Esophagus squamous epithelium (tissue), 5 donors: ENCODE results near the gene OSBPL5. TPM values are rescaled to one million over a fixed set of nuclear protein-coding genes. Genes with fewer than 3 reads are reported as not detected.

Source experiments
- DNase-seq: peaks from one replicate; lab custom pipeline; 2025; lab: John Stamatoyannopoulos, UW
- H3K27ac ChIP-seq, 4 donors: fragments of 200-600 bp; sonication (generic); one replicate each; pipeline ENCODE4 v1.5.1; 2016 to 2019; ENCODE audit warnings: mild to moderate bottlenecking in 1 of 4
- H3K27me3 ChIP-seq, 4 donors: fragments of 200-600 bp; sonication (generic); 1 replicate in 3 of 4; 2 replicates in 1 of 4; pipeline versions ENCODE4 v1.5.1 to v1.6.0; 2017 to 2021; ENCODE audit warnings: antibody characterized with exemption in 1 of 4
- H3K36me3 ChIP-seq, 3 donors: fragments of 200-600 bp; sonication (generic); one replicate each; pipeline ENCODE4 v1.5.1; 2016 to 2019
- H3K4me1 ChIP-seq, 3 donors: fragments of 200-600 bp; sonication (generic); one replicate each; pipeline ENCODE4 v1.5.1; 2017 to 2019
- H3K4me3 ChIP-seq, 4 donors: fragments of 200-600 bp; sonication (generic); 1 replicate in 3 of 4; 2 replicates in 1 of 4; pipeline ENCODE4 v1.5.1; 2016 to 2019; ENCODE audit warnings: mild to moderate bottlenecking in 2 of 4, moderate library complexity in 1 of 4
- H3K9me3 ChIP-seq, 3 donors: fragments of 200-600 bp; sonication (generic); one replicate each; pipeline ENCODE4 v1.5.1; 2016 to 2019
- POLR2A ChIP-seq, 4 donors: fragments of 450-650 bp; IDR thresholded peaks; one replicate each; pipeline ENCODE4 v1.6.1; 2017; ENCODE audit warnings: antibody characterized with exemption in 4 of 4, mild to moderate bottlenecking in 4 of 4, moderate library complexity in 3 of 4
- WGBS, 2 donors: methylation state at CpG; one replicate each; pipeline ENCODE4 v1.1.5; 2018; 5-methylcytosine and 5-hydroxymethylcytosine counted together
- intact Hi-C: fragments of 100-400 bp; cut with DNase I; formaldehyde crosslinking; loops from one replicate; pipeline ENCODE4 v1.15.0; 2022
- total RNA-seq, 4 donors: library from RNA; depleted of rRNA; stranded (reverse); fragments of >200 nt; gene quantifications; one replicate each; pipeline ENCODE4 v1.1.0, GENCODE V29; 2016
- TF ChIP-seq, protein P1 (sequence below), 6 experiments: fragments of 450-650 bp in 4 of 6; fragments of 200-600 bp in 2 of 6; sonication (generic) in 2 of 6; IDR thresholded peaks; one replicate each; pipeline ENCODE4 v1.5.1; 2016 to 2019; ENCODE audit warnings: antibody characterized with exemption in 6 of 6, mild to moderate bottlenecking in 4 of 6, moderate library complexity in 4 of 6
- donor health status: DM: yes; HTN: yes; CAD: no.

OSBPL5 gene
- total RNA-seq, 4 donors from 2014 or later, result 11.9 to 30.9 (median 17.9) TPM

DNA sequence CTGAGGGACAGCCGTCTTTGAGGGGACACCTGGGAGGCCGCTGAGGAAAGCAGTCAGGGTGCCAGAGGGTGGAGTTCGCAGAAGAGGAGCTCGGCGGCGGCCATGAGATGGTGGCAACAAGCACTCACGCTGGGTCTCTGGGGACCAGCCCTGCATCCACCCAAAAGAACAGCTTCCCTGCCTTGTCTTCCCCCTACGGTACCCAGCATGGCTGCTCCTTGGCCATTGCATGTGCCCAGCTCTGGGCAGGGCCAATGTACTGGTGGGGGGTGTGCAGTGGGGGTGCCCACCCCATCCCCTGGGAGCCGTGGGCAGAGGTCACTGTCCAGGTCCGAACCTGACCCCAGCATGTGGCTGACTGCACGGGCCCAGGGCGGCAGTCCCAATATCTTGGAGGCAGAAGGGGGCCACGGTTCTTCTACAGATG is 42.3 kb downstream of the OSBPL5 start:
- TF ChIP-seq, protein P1, sequence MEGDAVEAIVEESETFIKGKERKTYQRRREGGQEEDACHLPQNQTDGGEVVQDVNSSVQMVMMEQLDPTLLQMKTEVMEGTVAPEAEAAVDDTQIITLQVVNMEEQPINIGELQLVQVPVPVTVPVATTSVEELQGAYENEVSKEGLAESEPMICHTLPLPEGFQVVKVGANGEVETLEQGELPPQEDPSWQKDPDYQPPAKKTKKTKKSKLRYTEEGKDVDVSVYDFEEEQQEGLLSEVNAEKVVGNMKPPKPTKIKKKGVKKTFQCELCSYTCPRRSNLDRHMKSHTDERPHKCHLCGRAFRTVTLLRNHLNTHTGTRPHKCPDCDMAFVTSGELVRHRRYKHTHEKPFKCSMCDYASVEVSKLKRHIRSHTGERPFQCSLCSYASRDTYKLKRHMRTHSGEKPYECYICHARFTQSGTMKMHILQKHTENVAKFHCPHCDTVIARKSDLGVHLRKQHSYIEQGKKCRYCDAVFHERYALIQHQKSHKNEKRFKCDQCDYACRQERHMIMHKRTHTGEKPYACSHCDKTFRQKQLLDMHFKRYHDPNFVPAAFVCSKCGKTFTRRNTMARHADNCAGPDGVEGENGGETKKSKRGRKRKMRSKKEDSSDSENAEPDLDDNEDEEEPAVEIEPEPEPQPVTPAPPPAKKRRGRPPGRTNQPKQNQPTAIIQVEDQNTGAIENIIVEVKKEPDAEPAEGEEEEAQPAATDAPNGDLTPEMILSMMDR (IDR thresholded peaks at IDR 0.05), result no peak
- no peak for TF ChIP-seq POLR2A (IDR thresholded peaks at IDR 0.05)
- Histone ChIP-seq H3K27ac (peak overlapping the region in 2 of 4 donors; percentile 79 to 82), H3K9me3 (no peaks in the 10 kb centered on the region), H3K4me3 (no peak overlapping the region), H3K36me3 (peaks cover 0 to 68% (median 0%) of the 10 kb centered on the region in 3 donors), H3K4me1 (peaks cover 16 to 48% (median 23%) of the 10 kb centered on the region in 3 donors), H3K27me3 (no peaks in the 10 kb centered on the region)
- DNase-seq, result no peak
- 60 to 86% methylated on average over 1 to 8 of the region's 13 CpGs for WGBS, 2 donors
- intact Hi-C loops, result no loop called here

DNA sequence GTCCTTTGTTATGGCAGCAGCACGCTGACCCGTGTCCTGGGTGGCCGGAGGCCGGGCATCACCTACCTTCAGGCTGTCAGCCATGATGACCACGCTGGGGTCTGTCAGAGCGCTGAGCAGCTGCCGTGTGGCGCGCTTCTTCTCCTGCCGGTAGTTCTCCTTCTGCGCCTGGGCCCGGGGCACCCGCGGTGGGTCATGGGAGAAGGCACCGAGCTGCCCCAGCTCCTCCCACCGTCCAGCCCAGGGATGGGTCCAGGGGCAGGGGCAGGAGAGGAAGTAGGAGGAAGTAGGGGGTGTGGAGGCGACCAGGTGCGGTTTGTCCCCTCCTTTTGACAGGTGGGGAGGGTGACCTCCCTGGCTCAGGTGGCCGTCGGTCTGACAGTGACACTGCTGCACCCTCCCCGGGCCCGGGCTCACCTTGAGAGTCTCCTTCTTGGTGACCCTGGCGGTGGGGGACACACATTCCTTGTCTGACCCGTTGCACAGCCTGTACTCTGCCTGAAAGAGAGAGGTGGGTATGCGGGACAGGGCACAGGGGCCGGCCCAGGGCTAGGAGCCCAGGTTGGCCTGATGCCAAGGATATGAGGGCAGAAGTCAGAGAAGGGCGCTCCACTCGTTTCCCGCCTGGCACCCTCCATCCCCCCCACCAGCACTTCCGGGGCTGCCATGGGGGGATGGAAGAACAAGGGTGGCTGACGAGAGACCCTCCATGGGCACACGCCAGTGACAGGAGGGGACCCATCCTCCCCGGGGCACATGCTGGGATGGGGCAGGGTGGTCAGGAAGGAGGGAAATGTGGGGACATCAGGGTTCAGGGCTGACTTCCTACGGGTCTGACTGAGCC is 43.0 kb downstream of the OSBPL5 start:
- intact Hi-C loops, result no loop called here
- no peak for TF ChIP-seq POLR2A (IDR thresholded peaks at IDR 0.05)
- TF ChIP-seq, protein P1 (IDR thresholded peaks at IDR 0.05), result no peak

DNA sequence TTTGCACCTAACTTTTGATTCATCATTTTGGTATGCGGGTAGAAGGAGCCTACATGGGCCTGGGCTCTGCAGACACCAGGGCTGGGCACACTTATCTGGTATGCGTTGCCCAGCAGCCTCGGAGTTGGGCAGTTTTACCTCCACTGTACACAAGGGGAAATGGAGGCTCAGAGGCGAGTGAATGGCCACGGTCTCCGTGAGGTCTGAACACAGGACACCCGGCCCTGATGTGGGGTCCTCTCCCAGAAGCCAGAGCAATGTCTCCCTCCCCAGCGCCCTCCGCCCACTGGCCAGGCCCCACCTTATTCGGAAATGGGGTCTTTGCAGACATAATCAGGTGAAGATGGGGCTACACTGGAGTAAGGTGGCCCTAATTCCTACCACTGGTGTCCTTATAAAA is 43.7 kb downstream of the OSBPL5 start:
- WGBS, 2 donors, result 83 to 96% methylated on average over 6 to 10 of the region's 10 CpGs
- peaks cover 0 to 62% (median 0%) of the 10 kb centered on the region in 3 donors for H3K36me3 ChIP-seq
- peaks cover 16 to 37% (median 23%) of the 10 kb centered on the region in 3 donors for H3K4me1 ChIP-seq
- H3K4me3 ChIP-seq, result no peak overlapping the region
- no peak for TF ChIP-seq POLR2A (IDR thresholded peaks at IDR 0.05)
- TF ChIP-seq, protein P1 (IDR thresholded peaks at IDR 0.05), result no peak
- intact Hi-C loops, result no loop called here
- no peak for DNase-seq
- H3K9me3 ChIP-seq, result no peaks in the 10 kb centered on the region
- no peak overlapping the region for H3K27ac ChIP-seq
- no peaks in the 10 kb centered on the region for H3K27me3 ChIP-seq

More for the DNA sequence above, 43.0 kb downstream of the OSBPL5 start:
- Histone ChIP-seq H3K4me1 (peaks cover 16 to 42% (median 23%) of the 10 kb centered on the region in 3 donors), H3K4me3 (no peak overlapping the region), H3K27me3 (no peaks in the 10 kb centered on the region), H3K27ac (no peak overlapping the region), H3K9me3 (no peaks in the 10 kb centered on the region), H3K36me3 (peaks cover 0 to 64% (median 0%) of the 10 kb centered on the region in 3 donors)
- 84 to 90% methylated on average over 2 to 13 of the region's 34 CpGs for WGBS, 2 donors
- no peak for DNase-seq

DNA sequence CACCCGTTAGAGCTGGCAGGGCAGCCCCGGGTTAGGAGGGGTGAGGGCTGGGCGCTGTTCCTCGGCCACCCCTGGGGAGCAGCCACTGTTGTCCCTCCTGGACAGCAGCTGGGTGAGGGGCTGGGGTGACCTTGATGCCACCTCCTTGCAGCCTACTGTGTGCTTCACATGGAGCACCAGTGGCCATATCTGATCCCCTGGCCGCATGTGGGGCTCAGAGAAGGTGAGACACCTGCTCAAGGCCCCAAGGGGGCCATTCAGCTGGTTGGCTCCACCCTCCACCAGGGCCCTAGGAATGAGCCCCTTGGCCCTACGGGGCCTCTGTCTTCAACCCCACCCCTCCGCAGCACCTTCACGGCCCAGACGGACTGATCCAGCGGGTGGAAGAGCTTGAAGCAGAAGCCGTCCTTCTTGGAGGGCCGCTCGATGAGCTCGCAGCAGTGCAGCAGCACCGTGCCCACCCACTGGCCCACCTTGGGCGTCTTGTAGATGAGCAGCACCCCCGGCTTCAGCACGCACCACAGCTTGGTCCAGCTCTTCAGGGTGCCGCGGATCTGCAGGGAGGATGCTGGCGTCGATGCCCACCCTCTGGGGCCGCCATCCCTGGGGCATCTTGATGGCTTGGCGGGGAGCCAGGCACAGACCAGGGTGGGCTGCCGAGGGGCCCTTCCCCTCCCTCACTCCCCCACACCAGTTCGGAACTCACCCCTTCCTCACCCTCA is 44.9 kb downstream of the OSBPL5 start:
- Histone ChIP-seq H3K4me1 (peaks cover 16 to 30% (median 23%) of the 10 kb centered on the region in 3 donors), H3K9me3 (no peaks in the 10 kb centered on the region), H3K27ac (no peak overlapping the region), H3K36me3 (peaks cover 0 to 57% (median 0%) of the 10 kb centered on the region in 3 donors), H3K27me3 (no peaks in the 10 kb centered on the region), H3K4me3 (no peak overlapping the region)
- intact Hi-C loops, result no loop called here
- no peak for TF ChIP-seq POLR2A (IDR thresholded peaks at IDR 0.05)
- TF ChIP-seq, protein P1 (IDR thresholded peaks at IDR 0.05), result no peak
- 91 to 94% methylated on average over 10 to 13 of the region's 26 CpGs for WGBS, 2 donors
- no peak for DNase-seq
